Smooth muscle cell (in vitro differentiated cells): ENCODE results near the gene UFD1. TPM values are rescaled to one million over a fixed set of nuclear protein-coding genes. Genes with fewer than 3 reads are reported as not detected.

Experiments used
- DNase-seq: peaks from one replicate; lab custom pipeline; 2025; ENCODE audit not compliant: unreplicated experiment; lab: John Stamatoyannopoulos, UW
- H2AFZ ChIP-seq: fragments of 200-600 bp; sonication (generic); 2 replicates; pipeline ENCODE4 v1.6.0; 2016; ENCODE audit warnings: antibody characterized with exemption, low read depth, mild to moderate bottlenecking
- H3F3A ChIP-seq: fragments of 200-600 bp; sonication (generic); 2 replicates; pipeline ENCODE4 v1.6.0; 2017; ENCODE audit warnings: antibody characterized with exemption, low read depth
- H3K27ac ChIP-seq: fragments of 200-600 bp; sonication (generic); 2 replicates; pipeline ENCODE4 v1.5.1; 2016; ENCODE audit warnings: low read depth, mild to moderate bottlenecking
- H3K27me3 ChIP-seq: fragments of 200-600 bp; sonication (generic); 2 replicates; pipeline ENCODE4 v1.6.1; 2016; ENCODE audit warnings: low read depth, mild to moderate bottlenecking
- H3K36me3 ChIP-seq: fragments of 200-600 bp; sonication (generic); 2 replicates; pipeline ENCODE4 v1.5.1; 2016; ENCODE audit warnings: low read depth
- H3K4me1 ChIP-seq: fragments of 200-600 bp; sonication (generic); 2 replicates; pipeline ENCODE4 v1.5.1; 2016; ENCODE audit warnings: low read depth
- H3K4me2 ChIP-seq: fragments of 200-600 bp; sonication (generic); 2 replicates; pipeline ENCODE4 v1.6.0; 2016; ENCODE audit warnings: mild to moderate bottlenecking
- H3K4me3 ChIP-seq: fragments of 200-600 bp; sonication (generic); 2 replicates; pipeline ENCODE4 v1.5.1; 2016; ENCODE audit warnings: mild to moderate bottlenecking
- H3K79me2 ChIP-seq: fragments of 200-600 bp; sonication (generic); 2 replicates; pipeline ENCODE4 v1.6.0; 2016; ENCODE audit warnings: low read depth, mild to moderate bottlenecking
- H3K9ac ChIP-seq: fragments of 200-600 bp; sonication (generic); 2 replicates; pipeline ENCODE4 v1.6.0; 2016; ENCODE audit warnings: low read depth
- H3K9me3 ChIP-seq: fragments of 200-600 bp; sonication (generic); replicated peaks from 2 replicates; pipeline ENCODE4 v1.5.1; 2016; ENCODE audit warnings: low read depth
- H4K20me1 ChIP-seq: fragments of 200-600 bp; sonication (generic); 2 replicates; pipeline ENCODE4 v1.6.0; 2016; ENCODE audit warnings: low read depth
- WGBS: methylation state at CpG from one replicate; pipeline ENCODE4 v1.1.7; 2016; ENCODE audit warnings: low lambda C conversion rate; 5-methylcytosine and 5-hydroxymethylcytosine counted together
- polyA plus RNA-seq: library from polyadenylated mRNA; unstranded; fragments of >200 nt; fragmentation: Nextera tagmentation; extraction: Ambion mirVana; gene quantifications from 2 replicates; pipeline ENCODE4 v1.2.1, GENCODE V29; 2016
- total RNA-seq: library from RNA; depleted of rRNA; stranded (reverse); fragments of >200 nt; gene quantifications from 2 replicates; pipeline ENCODE4 v1.2.3, GENCODE V29; 2014
- TF ChIP-seq, protein P1 (sequence below): fragments of 200-600 bp; sonication (generic); IDR thresholded peaks from 2 replicates; pipeline ENCODE4 v1.5.1; 2017; ENCODE audit warnings: borderline replicate concordance, mild to moderate bottlenecking, antibody characterized with exemption; ENCODE audit not compliant: insufficient read depth, poor library complexity, severe bottlenecking

UFD1 gene
- total and polyA plus RNA-seq, 2 experiments from 2014 or later, result 48.1 to 111 TPM

DNA sequence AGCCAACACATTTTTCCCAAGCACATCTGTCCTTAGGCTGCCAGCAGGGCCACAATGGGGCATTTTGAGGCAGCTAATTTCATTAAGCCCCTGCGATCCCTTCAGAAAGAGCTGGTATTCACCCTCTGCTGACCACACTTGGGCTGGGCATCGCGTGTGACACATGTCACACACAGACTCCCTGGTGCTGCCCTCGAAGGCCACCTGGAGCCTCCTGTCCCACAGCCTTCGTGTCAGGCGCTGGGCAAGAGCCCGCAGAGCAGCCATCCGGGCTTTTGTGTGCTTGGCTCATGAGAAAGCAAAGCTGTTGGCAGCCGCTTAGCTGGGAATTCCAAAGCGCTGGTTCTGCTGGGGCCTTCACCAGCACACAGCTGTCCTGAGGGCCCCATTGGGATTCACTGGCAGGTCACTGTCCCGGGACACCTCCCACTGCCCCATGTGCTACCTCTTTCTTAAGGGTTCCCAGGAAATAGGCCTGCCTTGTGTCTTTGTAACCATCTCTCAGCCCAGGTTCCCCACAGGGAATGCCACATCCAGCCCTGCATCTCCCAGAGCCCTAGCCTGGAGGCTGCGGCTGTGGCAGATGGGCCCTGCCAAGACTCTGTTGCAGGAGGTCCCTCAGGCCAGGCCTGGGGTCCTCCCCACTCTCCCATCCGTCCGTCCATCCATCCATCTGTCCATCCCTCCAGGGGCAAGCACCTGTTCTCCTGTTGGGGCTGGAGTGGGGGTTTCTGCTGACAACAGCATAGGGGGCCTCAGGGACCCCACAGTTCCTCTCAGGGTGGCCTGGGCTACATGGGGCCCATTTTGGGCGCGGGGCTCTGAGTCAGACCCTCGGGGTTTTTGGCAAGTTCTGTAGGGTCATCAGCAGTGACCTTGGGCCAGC is 40.3 kb upstream of the UFD1 start:
- Histone ChIP-seq H3K4me1 (peaks cover 12% of the 10 kb centered on the region), H3K9ac (no peak overlapping the region), H3K36me3 (no peaks in the 10 kb centered on the region), H3K27ac (no peak overlapping the region), H3F3A (no peaks in the 10 kb centered on the region), H3K4me3 (no peak overlapping the region), H4K20me1 (no peaks in the 10 kb centered on the region), H3K4me2 (no peak overlapping the region), H3K79me2 (no peaks in the 10 kb centered on the region), H2AFZ (no peak overlapping the region), H3K27me3 (peaks cover 33% of the 10 kb centered on the region), H3K9me3 (no peaks in the 10 kb centered on the region)
- TF ChIP-seq, protein P1, sequence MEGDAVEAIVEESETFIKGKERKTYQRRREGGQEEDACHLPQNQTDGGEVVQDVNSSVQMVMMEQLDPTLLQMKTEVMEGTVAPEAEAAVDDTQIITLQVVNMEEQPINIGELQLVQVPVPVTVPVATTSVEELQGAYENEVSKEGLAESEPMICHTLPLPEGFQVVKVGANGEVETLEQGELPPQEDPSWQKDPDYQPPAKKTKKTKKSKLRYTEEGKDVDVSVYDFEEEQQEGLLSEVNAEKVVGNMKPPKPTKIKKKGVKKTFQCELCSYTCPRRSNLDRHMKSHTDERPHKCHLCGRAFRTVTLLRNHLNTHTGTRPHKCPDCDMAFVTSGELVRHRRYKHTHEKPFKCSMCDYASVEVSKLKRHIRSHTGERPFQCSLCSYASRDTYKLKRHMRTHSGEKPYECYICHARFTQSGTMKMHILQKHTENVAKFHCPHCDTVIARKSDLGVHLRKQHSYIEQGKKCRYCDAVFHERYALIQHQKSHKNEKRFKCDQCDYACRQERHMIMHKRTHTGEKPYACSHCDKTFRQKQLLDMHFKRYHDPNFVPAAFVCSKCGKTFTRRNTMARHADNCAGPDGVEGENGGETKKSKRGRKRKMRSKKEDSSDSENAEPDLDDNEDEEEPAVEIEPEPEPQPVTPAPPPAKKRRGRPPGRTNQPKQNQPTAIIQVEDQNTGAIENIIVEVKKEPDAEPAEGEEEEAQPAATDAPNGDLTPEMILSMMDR, result no peak
- WGBS, result 97% methylated on average over 17 of the region's 17 CpGs
- DNase-seq, result no peak

GRCh38 chr22:19518635-19519034 is 39.6 kb upstream of the UFD1 start:
- H3K27me3 ChIP-seq, result peaks cover 27% of the 10 kb centered on the region
- H3K9me3 ChIP-seq, result no peaks in the 10 kb centered on the region
- no peak overlapping the region for H2AFZ ChIP-seq
- H3K4me2 ChIP-seq, result no peak overlapping the region
- TF ChIP-seq, protein P1, result no peak
- H3K27ac ChIP-seq, result no peak overlapping the region
- H3K4me3 ChIP-seq, result no peak overlapping the region
- no peaks in the 10 kb centered on the region for H4K20me1 ChIP-seq
- 96% methylated on average over 10 of the region's 10 CpGs for WGBS
- peaks cover 7% of the 10 kb centered on the region for H3K4me1 ChIP-seq
- no peak for DNase-seq
- H3F3A ChIP-seq, result no peaks in the 10 kb centered on the region
- H3K9ac ChIP-seq, result no peak overlapping the region
- H3K36me3 ChIP-seq, result no peaks in the 10 kb centered on the region
- no peaks in the 10 kb centered on the region for H3K79me2 ChIP-seq

GRCh38 chr22:19517919-19518611 is 39.1 kb upstream of the UFD1 start:
- Histone ChIP-seq H3F3A (no peaks in the 10 kb centered on the region), H3K27me3 (peaks cover 21% of the 10 kb centered on the region), H3K4me3 (no peak overlapping the region), H3K9ac (no peak overlapping the region), H3K9me3 (no peaks in the 10 kb centered on the region), H3K27ac (no peak overlapping the region), H3K4me1 (peaks cover 1% of the 10 kb centered on the region), H4K20me1 (no peaks in the 10 kb centered on the region), H2AFZ (no peak overlapping the region), H3K36me3 (no peaks in the 10 kb centered on the region), H3K79me2 (no peaks in the 10 kb centered on the region), H3K4me2 (no peak overlapping the region)
- DNase-seq, result no peak
- TF ChIP-seq, protein P1, result no peak
- WGBS, result 96% methylated on average over 12 of the region's 12 CpGs
